HPDE6-E6E7 (cell line): ENCODE results near the gene PSMD10.
A peak's percentile ranks its signal among the peaks of the same experiment; 100 is the strongest.

Experiments used
- DNase-seq: peaks from one replicate; pipeline ENCODE4 v3.0.0; 2011; ENCODE audit warnings: missing footprints; ENCODE audit errors: extremely low spot score

PSMD10 gene, protein sequence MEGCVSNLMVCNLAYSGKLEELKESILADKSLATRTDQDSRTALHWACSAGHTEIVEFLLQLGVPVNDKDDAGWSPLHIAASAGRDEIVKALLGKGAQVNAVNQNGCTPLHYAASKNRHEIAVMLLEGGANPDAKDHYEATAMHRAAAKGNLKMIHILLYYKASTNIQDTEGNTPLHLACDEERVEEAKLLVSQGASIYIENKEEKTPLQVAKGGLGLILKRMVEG

GRCh38 chrX:108091264-108091877 lies at the start of gene PSMD10, which contains the start of gene ATG4A:
Gene PSMD10 (minus strand): TSS chrX:108091542. CDS start chrX:108091520, 22 bp downstream.
Gene ATG4A (plus strand): TSS chrX:108091778. CDS start chrX:108091827, 49 bp downstream.
- peak; percentile 64 for DNase-seq

DNA sequence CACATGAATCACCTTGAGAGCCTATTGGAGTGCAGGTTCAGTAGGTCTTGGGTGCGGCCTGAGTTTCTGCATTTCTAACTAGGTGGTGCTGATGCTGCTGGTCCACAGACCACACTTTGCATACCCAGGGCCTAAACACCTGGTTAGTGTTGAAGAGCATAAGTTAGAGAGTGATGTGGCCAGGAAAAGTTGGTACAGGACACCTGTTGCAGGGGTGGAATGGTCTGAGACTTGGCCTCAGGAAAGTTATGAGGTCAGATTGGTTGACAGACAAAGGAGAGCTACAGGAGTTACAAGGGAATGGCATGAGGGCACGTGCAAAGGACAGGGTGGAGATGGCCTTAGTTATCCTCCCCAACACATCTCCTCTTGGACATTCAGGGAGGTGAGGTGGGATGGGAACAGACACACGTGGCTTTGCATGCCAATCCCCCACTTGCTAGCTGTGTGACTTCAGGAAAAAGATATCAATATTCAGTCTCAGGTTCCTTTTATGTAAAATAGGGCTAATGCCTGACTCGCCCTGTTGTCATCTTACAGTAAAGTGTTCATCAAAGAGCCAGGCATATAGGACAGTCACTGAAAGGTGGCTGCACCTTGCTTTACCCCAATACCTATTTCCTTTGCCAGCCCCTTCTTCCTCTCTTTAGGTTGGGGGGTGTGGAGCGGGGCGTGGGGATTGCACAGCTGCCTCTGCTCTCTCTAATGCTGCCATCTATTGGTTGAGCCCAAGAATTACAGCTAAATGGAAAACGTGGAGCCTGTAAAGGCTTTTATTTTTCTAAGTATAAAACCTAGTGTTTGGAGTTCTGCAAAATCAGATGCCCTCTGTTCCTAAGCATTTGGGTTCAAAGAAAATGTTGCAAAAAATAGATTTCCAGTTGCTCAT lies 47.7 kb upstream of the PSMD10 start:
- DNase-seq, result no peak

GRCh38 chrX:108134724-108135123 lies 43.4 kb upstream of the PSMD10 start:
- no peak for DNase-seq

DNA sequence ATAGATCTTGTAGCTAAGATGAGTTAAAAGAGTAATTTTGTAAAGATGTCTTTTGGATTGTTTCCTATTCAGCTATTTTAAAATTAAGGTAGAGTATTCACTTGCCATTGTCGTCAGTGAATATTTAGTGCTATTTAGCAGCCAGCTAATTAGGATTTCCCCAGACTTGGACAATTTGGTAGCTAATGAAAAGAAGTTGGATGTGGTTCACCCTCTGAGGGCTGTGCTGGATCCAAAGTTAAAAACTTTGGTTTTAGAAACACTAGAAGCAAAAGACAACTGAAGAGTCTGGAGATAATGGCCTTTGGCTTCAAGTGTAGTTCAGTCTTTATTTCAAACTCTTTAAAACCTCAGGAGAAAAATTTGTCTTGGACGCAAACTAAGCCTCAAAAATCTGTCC lies 41.5 kb upstream of the PSMD10 start:
- DNase-seq, result no peak

DNA sequence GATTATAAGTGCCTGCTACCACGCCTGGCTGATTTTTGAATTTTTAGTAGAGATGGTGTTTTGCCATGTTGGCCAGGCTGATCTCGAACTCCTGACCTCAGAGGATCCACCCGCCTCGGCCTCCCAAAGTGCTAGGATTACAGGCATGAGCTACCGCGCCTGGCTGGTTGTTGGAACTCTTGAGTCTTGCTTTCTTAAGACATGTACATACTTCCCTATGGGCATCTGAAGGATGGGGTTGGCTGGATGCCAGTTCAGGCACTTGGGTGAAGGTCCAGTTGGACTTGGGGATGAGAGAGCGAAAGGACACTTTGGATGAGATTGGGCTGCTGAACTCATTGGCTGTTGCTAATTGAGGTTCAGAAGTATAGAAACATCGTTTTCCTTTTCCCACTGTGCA lies 40.7 kb upstream of the PSMD10 start:
- no peak for DNase-seq

DNA sequence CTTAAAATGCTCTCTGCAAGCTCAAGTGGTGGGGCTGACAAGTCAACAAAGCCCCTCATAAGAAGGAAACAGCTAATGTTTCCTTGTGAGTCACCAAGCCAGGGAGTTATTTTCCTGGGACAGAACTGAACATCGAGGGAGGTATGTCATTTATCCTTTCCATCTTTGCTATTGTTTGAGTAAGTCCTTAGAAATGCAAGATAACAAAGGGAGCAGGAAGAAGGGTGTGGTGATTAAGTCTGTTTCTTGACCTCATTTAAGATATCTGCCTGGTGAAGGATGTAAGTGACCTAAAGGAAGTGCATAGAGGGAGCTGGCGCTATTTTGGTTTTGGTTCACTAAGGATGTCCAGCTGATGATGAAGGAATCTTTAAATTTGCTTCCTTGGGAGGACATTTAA lies 40.1 kb upstream of the PSMD10 start:
- peak; percentile 22 for DNase-seq

DNA sequence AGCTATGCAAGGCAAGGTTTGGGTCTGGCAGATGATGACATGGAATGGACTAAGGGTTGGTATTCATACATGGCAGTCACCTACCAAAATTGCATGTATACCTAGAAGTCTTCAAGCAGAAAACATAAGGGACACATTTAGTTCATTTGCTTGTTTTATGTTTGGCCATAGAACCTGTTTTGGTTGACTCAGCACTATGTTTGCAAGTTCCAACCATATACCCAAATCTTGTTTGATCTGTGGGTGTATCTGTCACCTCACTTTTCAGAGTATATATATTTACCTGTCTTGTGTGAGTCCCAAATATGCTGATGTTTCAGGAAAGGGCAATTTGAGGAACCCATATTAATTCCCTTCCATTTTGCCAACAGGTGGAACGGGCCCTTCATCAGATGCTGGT lies 39.5 kb upstream of the PSMD10 start:
- no peak for DNase-seq

- no peak for DNase-seq
Measured at GRCh38 chrX:108127152-108127551, 35.8 kb upstream of the PSMD10 start.

DNA sequence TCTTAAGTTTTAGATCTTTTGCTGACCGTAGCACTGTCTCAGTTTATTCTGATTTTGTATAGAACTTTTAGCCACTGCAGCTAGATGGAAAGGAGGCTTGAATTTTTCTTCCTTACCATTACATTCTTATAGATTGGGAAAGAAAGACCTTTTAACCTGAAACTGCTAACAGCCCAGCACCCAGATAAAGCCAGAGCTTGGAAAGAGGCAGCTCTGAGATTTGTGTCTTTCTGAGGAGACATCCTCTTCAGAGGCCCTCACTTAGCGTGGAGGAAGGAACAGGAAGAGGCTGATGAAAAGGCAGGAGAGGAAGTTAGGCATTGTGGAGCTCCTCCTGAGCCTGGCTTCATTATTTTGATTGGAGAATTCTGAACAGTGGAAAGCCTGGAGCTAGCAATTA lies 35.3 kb upstream of the PSMD10 start:
- DNase-seq, result no peak

- no peak for DNase-seq
Measured at GRCh38 chrX:108123591-108124366, 32.4 kb upstream of the PSMD10 start.

- peak; percentile 10 for DNase-seq
Measured at GRCh38 chrX:108122748-108123147, 31.4 kb upstream of the PSMD10 start.

DNA sequence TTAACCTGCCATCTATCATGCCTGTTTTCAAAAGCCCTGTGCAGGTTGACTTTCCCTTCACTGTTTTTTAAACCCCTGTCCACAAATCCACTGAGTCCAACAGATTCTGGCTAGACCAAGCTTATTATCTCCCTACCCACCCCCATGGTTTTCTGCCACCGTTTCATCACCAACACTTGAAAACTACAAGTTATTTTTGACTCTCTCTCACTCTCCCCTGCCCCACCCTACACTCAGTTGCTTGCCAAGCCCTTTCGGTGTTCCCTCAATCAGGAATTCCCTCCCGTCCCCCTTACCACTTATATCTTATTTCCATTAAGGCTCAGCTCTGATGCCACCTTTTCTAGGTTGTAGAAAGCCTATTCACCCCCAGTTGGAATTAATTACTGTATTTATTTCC lies 29.9 kb upstream of the PSMD10 start:
- no peak for DNase-seq

DNA sequence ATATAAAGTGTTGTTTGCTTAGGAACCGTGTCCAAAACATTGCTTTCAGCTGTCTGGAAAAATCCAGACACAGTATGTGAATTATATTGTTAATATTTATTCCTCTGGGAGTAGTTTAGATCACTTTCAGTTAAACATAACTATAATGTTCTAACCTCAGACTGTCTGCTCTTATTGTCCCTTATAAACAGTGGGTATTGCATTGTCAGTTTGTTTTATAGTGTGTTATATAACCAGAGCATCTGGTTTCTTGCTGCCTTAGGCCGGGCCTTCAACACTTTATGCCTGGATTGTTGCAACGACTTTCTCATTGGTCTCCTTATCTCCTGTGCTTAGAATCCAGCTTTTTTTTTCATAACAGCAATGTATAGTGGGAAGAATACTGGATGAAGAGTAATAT lies 26.6 kb upstream of the PSMD10 start:
- DNase-seq, result no peak

DNA sequence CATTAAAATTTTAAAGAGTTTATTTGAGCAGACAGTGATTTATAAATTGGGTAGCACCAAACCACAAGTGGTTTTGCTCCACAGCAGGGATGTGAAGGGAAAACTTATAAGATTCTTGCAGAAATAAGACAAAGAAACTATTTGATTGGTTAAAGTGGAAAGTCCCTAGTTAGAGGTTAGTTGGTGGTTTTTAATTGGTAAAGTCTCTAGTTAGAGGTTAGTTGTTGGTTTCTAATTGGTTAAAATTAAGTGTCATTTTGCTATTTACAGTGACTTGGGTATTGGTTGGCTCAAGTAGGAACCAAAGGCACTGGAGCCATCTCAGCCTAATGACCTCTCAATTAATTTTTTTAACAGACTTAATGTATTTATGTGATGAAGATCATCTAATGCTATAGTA lies 23.2 kb upstream of the PSMD10 start:
- no peak for DNase-seq

DNA sequence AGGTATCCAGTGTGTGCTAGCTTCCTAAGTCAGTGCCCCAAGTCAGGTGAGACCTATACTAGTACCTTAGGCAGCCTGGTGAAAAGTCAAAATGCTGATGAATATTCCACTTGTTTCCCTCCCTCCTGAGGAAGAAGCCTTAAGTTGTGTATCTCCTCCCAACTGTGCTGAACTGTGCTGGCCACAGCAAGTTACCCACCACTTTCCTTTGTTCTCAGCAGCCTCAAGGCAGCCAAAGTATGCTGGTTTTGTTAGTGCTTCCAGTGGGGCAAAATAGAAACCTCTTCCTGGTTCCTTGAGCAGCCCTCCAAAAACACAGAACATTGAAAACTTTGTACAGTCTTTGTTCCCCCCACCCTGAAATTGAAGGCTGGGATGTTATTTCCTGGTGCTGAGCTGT lies 14.1 kb upstream of the PSMD10 start:
- DNase-seq, result no peak

- no peak for DNase-seq
Measured at GRCh38 chrX:108097380-108097779, 6.0 kb upstream of the PSMD10 start.

- no peak for DNase-seq
Measured at GRCh38 chrX:108091878-108092291, 543 bp upstream of the PSMD10 start.

DNA sequence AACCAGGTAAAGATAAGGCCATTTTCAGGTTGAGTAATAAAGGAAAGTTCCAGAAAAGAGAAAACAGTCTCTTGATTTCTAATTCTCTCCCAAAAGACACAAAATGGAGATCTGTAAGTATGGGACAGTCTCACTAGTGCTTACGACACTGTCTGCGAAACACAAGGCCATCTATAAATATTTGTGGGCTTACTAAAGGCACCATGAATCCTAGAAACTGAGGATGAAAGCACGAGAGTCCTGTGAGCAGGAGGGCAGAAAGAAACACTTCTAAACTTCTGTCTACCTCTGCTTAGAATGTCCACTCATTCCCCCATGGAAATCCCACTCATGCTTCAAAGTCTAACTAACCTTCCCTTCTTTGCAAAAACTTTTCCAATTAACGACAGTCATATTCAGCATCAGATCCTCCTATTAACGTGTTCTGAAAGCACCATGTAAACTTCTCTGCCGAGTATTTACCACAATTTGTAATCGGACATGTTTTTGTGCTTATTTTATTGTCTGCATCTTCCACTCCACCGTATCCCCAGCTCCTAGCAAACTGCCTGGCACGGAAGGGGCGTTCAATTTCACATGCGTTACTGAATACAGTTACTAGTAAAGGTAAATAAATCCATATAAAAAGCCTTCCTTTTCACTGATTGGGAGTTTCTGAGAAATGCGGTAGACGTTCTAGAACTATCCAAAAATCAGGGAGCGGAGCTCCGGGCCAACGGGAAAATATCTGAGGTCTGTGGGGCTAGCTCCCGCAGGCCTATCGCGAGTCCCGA lies 665 bp downstream of the PSMD10 start:
- no peak for DNase-seq

GRCh38 chrX:108088511-108088910 lies 2.8 kb downstream of the PSMD10 start:
- DNase-seq, result no peak

GRCh38 chrX:108087792-108088191 lies 3.5 kb downstream of the PSMD10 start:
- no peak for DNase-seq

DNA sequence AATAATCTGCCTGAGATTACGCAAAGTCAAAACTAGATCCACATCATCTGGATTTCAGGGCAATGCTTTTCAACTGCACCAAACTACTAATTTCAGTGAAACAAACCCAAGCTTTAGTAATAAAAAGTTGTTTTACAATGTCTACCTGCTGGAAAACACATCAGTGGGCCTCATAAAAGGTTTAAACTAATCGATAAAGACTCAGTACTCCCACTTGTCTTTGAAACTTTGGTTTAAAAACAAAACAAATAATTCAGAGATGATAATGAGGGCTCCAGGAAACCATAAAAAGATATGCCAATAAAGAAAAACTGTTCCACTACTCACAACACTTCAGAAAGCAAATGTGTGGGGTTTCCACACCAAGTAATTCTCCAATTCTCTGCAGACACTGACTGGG lies 10.2 kb downstream of the PSMD10 start:
- DNase-seq, result no peak
